GM20000 (cell line): ENCODE measurements around the gene NPPC.
"Not testable (repeated sequence)": the region's sequence is repeated elsewhere in the genome, so short reads cannot be mapped to it uniquely, and the experiment has no call there.

ENCODE experiments used
- DNase-seq: peaks from one replicate; pipeline ENCODE4 v3.0.0; 2012; ENCODE audit warnings: low spot score
- TF ChIP-seq, protein P1 (sequence below): IDR thresholded peaks from 2 replicates; pipeline ENCODE4 v1.5.1; 2012; ENCODE audit warnings: mild to moderate bottlenecking, control low read depth; ENCODE audit errors: extremely low read depth, missing control alignments

The NPPC gene

DNA sequence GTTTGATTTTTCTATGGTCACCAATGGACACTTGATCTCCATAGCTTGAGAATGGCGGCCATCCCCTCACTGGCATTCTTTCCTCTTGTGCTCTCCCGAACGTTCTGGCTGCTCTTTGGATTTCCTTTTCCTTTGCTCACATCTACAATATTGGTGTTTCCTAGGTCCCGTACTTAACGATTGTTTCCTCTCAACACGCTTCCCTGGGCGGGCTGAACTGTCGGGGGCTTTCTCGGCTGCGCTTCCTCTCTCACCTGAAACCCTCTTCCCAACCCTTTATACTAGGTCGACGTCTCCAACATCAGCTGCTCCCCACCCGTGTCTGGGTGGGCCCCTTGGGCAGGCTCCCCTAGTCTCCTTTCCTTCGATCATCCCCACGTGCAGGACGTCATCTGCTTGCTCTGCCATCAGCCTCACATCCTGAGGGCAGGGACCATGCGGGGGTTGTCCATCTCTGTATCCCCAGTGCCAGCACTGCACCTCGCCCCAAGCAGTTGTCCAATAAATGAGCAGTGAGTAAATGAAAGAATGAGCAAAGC lies 34.7 kb upstream of the NPPC start:
- TF ChIP-seq, protein P1, sequence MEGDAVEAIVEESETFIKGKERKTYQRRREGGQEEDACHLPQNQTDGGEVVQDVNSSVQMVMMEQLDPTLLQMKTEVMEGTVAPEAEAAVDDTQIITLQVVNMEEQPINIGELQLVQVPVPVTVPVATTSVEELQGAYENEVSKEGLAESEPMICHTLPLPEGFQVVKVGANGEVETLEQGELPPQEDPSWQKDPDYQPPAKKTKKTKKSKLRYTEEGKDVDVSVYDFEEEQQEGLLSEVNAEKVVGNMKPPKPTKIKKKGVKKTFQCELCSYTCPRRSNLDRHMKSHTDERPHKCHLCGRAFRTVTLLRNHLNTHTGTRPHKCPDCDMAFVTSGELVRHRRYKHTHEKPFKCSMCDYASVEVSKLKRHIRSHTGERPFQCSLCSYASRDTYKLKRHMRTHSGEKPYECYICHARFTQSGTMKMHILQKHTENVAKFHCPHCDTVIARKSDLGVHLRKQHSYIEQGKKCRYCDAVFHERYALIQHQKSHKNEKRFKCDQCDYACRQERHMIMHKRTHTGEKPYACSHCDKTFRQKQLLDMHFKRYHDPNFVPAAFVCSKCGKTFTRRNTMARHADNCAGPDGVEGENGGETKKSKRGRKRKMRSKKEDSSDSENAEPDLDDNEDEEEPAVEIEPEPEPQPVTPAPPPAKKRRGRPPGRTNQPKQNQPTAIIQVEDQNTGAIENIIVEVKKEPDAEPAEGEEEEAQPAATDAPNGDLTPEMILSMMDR: no peak
- DNase-seq: no peak

DNA sequence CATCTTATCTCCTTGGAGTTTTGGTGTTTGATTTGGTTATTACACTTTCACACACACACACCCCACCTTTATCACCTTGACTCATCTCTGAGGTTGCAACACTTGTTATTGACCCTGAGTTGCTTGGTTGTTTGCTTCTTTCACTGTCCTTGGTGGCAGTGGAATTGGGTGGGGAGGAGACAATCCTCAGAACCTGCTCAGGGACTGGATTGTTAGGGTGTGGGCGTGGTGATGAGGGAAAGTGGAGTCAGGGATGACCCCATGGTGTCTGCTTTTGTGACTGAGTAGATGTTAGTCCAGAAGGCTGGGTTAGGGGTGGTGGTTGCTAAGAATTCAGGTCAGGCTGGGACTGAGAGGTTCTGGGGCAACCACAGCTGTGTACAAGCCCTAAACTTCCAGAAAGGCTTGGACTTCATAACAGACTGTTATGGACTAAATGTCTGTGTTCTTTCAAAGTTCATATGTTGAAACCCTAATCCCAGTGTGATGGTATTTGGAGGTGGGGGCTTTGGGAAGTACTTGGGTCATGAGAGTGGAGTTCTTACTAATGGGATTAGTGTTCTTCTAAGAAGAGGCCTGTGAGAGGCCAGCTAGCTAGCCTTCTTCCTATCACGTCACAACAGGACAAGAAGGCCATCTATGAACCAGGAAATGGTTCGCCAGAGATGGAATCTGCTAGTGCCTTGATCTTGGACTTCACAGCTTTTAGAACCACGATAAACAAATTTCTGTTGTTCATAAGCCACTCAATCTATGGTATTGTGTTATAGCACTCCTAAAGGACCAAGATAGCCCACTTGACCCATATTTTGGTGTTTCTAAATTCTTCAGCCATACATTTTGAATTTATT lies 31.9 kb upstream of the NPPC start:
- no peak for DNase-seq
- TF ChIP-seq, protein P1: no peak

DNA sequence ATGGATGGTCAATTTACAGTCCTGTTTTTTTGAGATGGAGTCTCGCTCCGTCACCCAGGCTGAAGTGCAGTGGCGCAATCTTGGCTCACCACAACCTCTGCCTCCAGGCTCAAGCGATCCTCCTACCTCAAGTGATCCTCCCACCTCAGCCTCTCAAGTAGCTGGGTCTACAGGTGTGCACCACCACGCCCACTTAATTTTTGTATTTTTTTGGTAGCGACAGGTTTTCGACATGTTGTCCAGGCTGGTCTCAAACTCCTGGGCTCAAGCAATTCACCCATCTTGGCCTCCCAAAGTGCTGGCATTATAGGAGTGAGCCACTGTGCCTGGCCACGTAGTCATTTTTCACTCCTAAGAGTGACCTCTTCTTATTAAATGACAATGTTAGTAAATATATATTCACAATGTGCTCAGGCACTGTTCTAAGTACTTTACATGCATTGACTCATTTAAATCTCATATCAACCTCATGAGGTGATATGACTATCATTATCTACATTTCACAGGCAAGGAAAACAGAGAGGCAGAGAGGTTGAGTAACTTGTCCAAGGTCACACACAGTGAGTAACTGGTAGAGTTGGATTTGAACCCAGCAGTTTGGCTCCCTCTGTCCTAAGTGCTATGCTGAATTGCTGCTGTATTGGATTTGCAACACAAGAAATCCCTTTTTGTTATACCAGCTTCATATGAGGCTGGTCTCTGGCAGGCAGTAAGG lies 29.7 kb upstream of the NPPC start:
- TF ChIP-seq, protein P1: no peak
- DNase-seq: no peak

DNA sequence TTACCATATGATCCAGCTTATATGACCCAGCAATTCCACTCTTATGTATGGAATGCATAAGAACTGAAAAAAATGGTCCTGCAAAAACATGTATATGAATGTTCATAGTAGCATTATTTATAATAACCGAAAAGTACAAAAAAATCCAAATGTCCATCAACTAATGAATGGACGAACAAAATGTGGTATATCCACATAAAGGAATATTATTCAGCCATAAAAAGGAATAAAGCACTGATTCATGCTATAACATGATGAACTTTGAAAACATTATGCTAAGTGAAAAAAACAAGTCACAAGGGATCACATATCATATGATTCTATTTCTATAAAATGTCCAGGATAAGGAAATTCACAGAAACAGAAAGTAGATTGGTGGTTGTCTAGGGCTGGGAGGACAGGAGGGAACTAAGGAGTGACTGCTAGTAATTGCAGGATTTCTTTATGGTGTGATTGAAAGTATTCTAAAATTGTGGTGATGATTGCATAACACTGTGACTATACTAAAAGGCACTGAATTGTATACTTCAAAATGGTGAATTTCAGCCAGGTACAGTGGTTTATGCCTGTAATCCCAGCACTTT lies 25.3 kb upstream of the NPPC start:
- no peak for DNase-seq
- TF ChIP-seq, protein P1: no peak

DNA sequence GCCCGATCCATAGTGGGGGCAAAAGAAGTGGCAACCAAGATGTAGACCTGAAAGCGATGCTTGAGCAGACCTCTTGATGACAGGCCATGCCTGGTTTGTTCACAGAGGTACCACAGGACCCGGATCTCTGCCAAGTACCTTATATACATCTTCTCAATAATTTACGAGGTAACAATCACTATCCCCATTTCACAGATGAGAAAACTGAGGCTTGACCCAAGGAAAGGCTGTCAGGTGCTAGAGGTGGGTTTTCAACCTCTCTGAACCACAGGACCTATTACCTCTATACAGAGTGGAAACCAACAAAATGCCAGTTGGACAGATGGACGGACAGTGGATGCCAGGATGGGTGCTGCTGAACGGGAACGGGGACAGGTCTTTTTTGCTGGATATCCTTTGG lies 21.5 kb upstream of the NPPC start:
- TF ChIP-seq, protein P1: no peak

DNA sequence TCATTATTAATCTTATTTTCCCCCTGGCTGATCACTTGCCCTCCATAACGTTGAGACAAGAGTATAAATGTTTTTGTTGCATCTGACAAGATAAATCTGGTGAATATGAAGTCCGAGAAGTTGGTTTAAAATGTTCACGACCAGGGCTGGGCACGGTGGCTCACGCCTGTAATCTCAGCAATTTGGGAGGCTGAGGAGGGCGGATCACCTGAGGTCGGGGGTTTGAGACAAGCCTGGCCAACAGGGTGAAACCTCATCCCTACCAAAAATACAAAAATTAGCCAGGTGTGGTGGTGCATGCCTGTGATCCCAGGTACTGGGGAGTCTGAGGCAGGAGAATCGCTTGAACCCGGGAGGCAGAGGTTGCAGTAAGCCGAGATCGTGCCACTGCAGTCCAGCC lies 20.9 kb upstream of the NPPC start:
- not testable (repeated sequence) for DNase-seq

More for the DNA sequence above, 21.5 kb upstream of the NPPC start:
- DNase-seq: no peak

DNA sequence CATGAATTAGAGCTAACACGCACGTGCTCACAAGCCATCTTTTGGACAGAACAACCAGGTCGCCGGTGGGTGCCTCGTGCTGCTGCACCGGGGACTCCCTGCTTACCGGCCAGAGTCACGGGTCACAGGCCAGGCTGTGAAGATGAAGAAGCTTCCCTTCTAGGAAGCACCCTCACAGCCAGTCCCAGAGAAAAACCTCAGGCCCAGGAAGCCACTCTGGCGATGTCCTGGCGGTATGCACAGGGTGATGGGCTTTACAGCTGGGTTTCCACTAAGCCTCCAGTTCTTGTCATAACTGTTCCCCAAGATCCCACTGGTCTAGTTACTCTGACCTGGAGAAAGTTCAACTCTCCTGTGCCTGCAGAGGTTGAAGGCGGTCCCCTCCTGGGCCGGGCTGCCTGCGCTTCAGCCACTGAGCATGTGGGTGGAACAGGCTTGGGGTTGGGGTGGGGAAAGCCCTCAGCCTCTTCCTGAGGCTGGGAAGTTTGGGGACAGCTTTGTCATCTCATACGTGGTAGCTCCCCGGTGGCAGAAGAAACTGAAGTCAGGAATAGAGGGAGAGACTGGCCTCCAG lies 20.1 kb upstream of the NPPC start:
- no peak for DNase-seq
- TF ChIP-seq, protein P1: no peak
